Hepatocyte (in vitro differentiated cells): Measurements from ENCODE around the gene TEX19. TPM values are rescaled to one million over a fixed set of nuclear protein-coding genes. Genes with fewer than 3 reads are reported as not detected.

ENCODE experiments used
- DNase-seq: peaks from one replicate; pipeline ENCODE4 v3.0.0-alpha.2; 2016; ENCODE audit warnings: low spot score
- H2AFZ ChIP-seq: fragments of 200-600 bp; sonication (generic); 2 replicates; pipeline ENCODE4 v1.6.0; 2016; ENCODE audit warnings: antibody characterized with exemption, mild to moderate bottlenecking
- H3K27ac ChIP-seq: fragments of 200-600 bp; sonication (generic); 2 replicates; pipeline ENCODE4 v1.5.1; 2016; ENCODE audit warnings: mild to moderate bottlenecking
- H3K27me3 ChIP-seq: fragments of 200-600 bp; sonication (generic); 2 replicates; pipeline ENCODE4 v1.6.1; 2016
- H3K36me3 ChIP-seq: fragments of 200-600 bp; sonication (generic); replicated peaks from 2 replicates; pipeline ENCODE4 v1.5.1; 2016; ENCODE audit warnings: low read depth; ENCODE audit not compliant: insufficient read depth
- H3K4me1 ChIP-seq: fragments of 200-600 bp; sonication (generic); 2 replicates; pipeline ENCODE4 v1.5.1; 2016; ENCODE audit warnings: mild to moderate bottlenecking, moderate library complexity; ENCODE audit not compliant: insufficient read depth
- H3K4me2 ChIP-seq: fragments of 200-600 bp; sonication (generic); 2 replicates; pipeline ENCODE4 v1.6.0; 2016
- H3K4me3 ChIP-seq: fragments of 200-600 bp; sonication (generic); 2 replicates; pipeline ENCODE4 v1.5.1; 2016; ENCODE audit warnings: mild to moderate bottlenecking
- H3K79me2 ChIP-seq: fragments of 200-600 bp; sonication (generic); 2 replicates; pipeline ENCODE4 v1.6.0; 2017; ENCODE audit warnings: mild to moderate bottlenecking
- H3K9me2 ChIP-seq: fragments of 200-600 bp; sonication (generic); replicated peaks from 2 replicates; pipeline ENCODE4 v1.6.0; 2017; ENCODE audit warnings: mild to moderate bottlenecking; ENCODE audit not compliant: insufficient read depth
- H3K9me3 ChIP-seq: fragments of 200-600 bp; sonication (generic); 2 replicates; pipeline ENCODE4 v1.5.1; 2016; ENCODE audit warnings: low read depth, mild to moderate bottlenecking
- H4K20me1 ChIP-seq: fragments of 200-600 bp; sonication (generic); 2 replicates; pipeline ENCODE4 v1.6.0; 2016; ENCODE audit warnings: mild to moderate bottlenecking; ENCODE audit not compliant: insufficient read depth, poor library complexity, severe bottlenecking
- CTCF ChIP-seq: fragments of 200-600 bp; sonication (generic); IDR thresholded peaks from 2 replicates; pipeline ENCODE4 v1.5.1; 2016; ENCODE audit warnings: antibody characterized with exemption, mild to moderate bottlenecking; ENCODE audit not compliant: poor library complexity
- EZH2 ChIP-seq: fragments of 200-600 bp; sonication (generic); IDR thresholded peaks from 2 replicates; pipeline ENCODE4 v1.6.1; 2016; ENCODE audit warnings: antibody characterized with exemption, mild to moderate bottlenecking, borderline replicate concordance
- EZH2phosphoT487 ChIP-seq: fragments of 200-600 bp; sonication (generic); IDR thresholded peaks from one replicate; pipeline ENCODE4 v1.6.1; 2018; ENCODE audit warnings: antibody characterized with exemption, mild to moderate bottlenecking, low read depth, moderate library complexity; ENCODE audit not compliant: unreplicated experiment, severe bottlenecking
- WGBS: methylation state at CpG from one replicate; pipeline ENCODE4 v1.1.6; 2016; ENCODE audit warnings: low lambda C conversion rate; ENCODE audit errors: missing lambda C conversion rate; 5-methylcytosine and 5-hydroxymethylcytosine counted together
- polyA plus RNA-seq: library from polyadenylated mRNA; unstranded; fragments of >200 nt; fragmentation: Nextera tagmentation; extraction: Ambion mirVana; gene quantifications from 2 replicates; pipeline ENCODE4 v1.2.1, GENCODE V29; 2016
- total RNA-seq: library from RNA; depleted of rRNA; stranded (reverse); fragments of >200 nt; gene quantifications from 2 replicates; pipeline ENCODE4 v1.2.3, GENCODE V29; 2014

The TEX19 gene
- total and polyA plus RNA-seq, 2 experiments from 2014 or later, result not detected

- no peaks in the 10 kb centered on the region for H3K9me3 ChIP-seq
- H3K36me3 ChIP-seq, result no peaks in the 10 kb centered on the region
- DNase-seq, result no peak
- H3K4me3 ChIP-seq, result no peak overlapping the region
- TF ChIP-seq CTCF (no peak), EZH2 (no peak), EZH2phosphoT487 (no peak)
- H3K27me3 ChIP-seq, result no peaks in the 10 kb centered on the region
- H4K20me1 ChIP-seq, result no peaks in the 10 kb centered on the region
- peaks cover 13% of the 10 kb centered on the region for H3K4me1 ChIP-seq
- H3K4me2 ChIP-seq, result no peak overlapping the region
- WGBS, result 95% methylated on average over 13 of the region's 13 CpGs
- H2AFZ ChIP-seq, result no peak overlapping the region
- no peaks in the 10 kb centered on the region for H3K9me2 ChIP-seq
- no peak overlapping the region for H3K27ac ChIP-seq
- H3K79me2 ChIP-seq, result no peaks in the 10 kb centered on the region
These were observed 47.1 kb upstream of the TEX19 start for GRCh38 chr17:82311971-82312370.

- Histone ChIP-seq H3K79me2 (no peaks in the 10 kb centered on the region), H3K36me3 (no peaks in the 10 kb centered on the region), H3K9me3 (no peaks in the 10 kb centered on the region), H3K4me1 (peaks cover 13% of the 10 kb centered on the region), H2AFZ (no peak overlapping the region), H3K27me3 (no peaks in the 10 kb centered on the region), H3K4me3 (no peak overlapping the region), H3K9me2 (no peaks in the 10 kb centered on the region), H3K27ac (no peak overlapping the region), H4K20me1 (no peaks in the 10 kb centered on the region), H3K4me2 (no peak overlapping the region)
- TF ChIP-seq EZH2phosphoT487 (no peak), EZH2 (no peak), CTCF (no peak)
- DNase-seq, result no peak
- 88% methylated on average over 28 of the region's 28 CpGs for WGBS
These were observed 45.6 kb upstream of the TEX19 start for GRCh38 chr17:82313195-82314011.

GRCh38 chr17:82314012-82314726, 44.9 kb upstream of the TEX19 start:
- no peak overlapping the region for H3K4me2 ChIP-seq

More at GRCh38 chr17:82314012-82314726, 44.9 kb upstream of the TEX19 start:
- H3K9me3 ChIP-seq, result no peaks in the 10 kb centered on the region
- H3K4me3 ChIP-seq, result no peak overlapping the region
- WGBS, result 88% methylated on average over 24 of the region's 27 CpGs
- DNase-seq, result no peak
- TF ChIP-seq CTCF (no peak), EZH2 (no peak), EZH2phosphoT487 (no peak)
- no peaks in the 10 kb centered on the region for H3K27me3 ChIP-seq
- peaks cover 13% of the 10 kb centered on the region for H3K4me1 ChIP-seq
- no peaks in the 10 kb centered on the region for H3K9me2 ChIP-seq
- no peak overlapping the region for H2AFZ ChIP-seq
- no peaks in the 10 kb centered on the region for H4K20me1 ChIP-seq
- no peak overlapping the region for H3K27ac ChIP-seq
- H3K36me3 ChIP-seq, result no peaks in the 10 kb centered on the region
- H3K79me2 ChIP-seq, result no peaks in the 10 kb centered on the region
